ENCODE data around the gene PCGF6.

The PCGF6 gene

GRCh38 chr10:103327906-103328305 lies 23.0 kb downstream of the PCGF6 start:
- H3K9me3 ChIP-seq (ENCODE audit: low read length), result no peaks in the 10 kb centered on the region
- H3K27ac ChIP-seq (ENCODE audit: low read depth, low read length, poor library complexity, severe bottlenecking), result no peak overlapping the region
- H2AFZ ChIP-seq (ENCODE audit: low read length), result no peak overlapping the region
- no peaks in the 10 kb centered on the region for H3K9me2 ChIP-seq (ENCODE audit: low read depth, low read length)
- no peaks in the 10 kb centered on the region for H3K79me2 ChIP-seq (ENCODE audit: insufficient read depth, low read length)
- no peak overlapping the region for H3K9ac ChIP-seq (ENCODE audit: low read length)
- H3K27me3 ChIP-seq (ENCODE audit: insufficient read depth, low read length), result no peaks in the 10 kb centered on the region
- no peaks in the 10 kb centered on the region for H3F3A ChIP-seq (ENCODE audit: insufficient read depth, low read length)
- peaks cover 80% of the 10 kb centered on the region for H3K36me3 ChIP-seq (ENCODE audit: insufficient read depth, low read length)
- no peaks in the 10 kb centered on the region for H3K4me1 ChIP-seq (ENCODE audit: insufficient read depth, low read length, severe bottlenecking)
- no peak overlapping the region for H3K4me2 ChIP-seq (ENCODE audit: low read length)
- no peak overlapping the region for H3K4me3 ChIP-seq (ENCODE audit: low read depth, low read length, poor library complexity, severe bottlenecking)
- TF ChIP-seq CTCF (IDR thresholded peaks at IDR 0.05; ENCODE audit: low read length), result no peak
- TF ChIP-seq EZH2 (IDR thresholded peaks at IDR 0.05; ENCODE audit: borderline replicate concordance, low read length), result no peak
- H4K20me1 ChIP-seq (ENCODE audit: insufficient read depth, low read length), result no peaks in the 10 kb centered on the region

- Histone ChIP-seq H3F3A (ENCODE audit: insufficient read depth, low read length) (no peaks in the 10 kb centered on the region), H3K36me3 (ENCODE audit: insufficient read depth, low read length) (peaks cover 67% of the 10 kb centered on the region), H3K79me2 (ENCODE audit: insufficient read depth, low read length) (no peaks in the 10 kb centered on the region), H3K27ac (ENCODE audit: low read depth, low read length, poor library complexity, severe bottlenecking) (no peak overlapping the region), H3K4me1 (ENCODE audit: insufficient read depth, low read length, severe bottlenecking) (no peaks in the 10 kb centered on the region), H3K4me3 (ENCODE audit: low read depth, low read length, poor library complexity, severe bottlenecking) (no peak overlapping the region), H4K20me1 (ENCODE audit: insufficient read depth, low read length) (no peaks in the 10 kb centered on the region), H3K4me2 (ENCODE audit: low read length) (no peak overlapping the region), H3K9me2 (ENCODE audit: low read depth, low read length) (no peaks in the 10 kb centered on the region), H3K9ac (ENCODE audit: low read length) (no peak overlapping the region), H3K27me3 (ENCODE audit: insufficient read depth, low read length) (no peaks in the 10 kb centered on the region), H2AFZ (ENCODE audit: low read length) (no peak overlapping the region), H3K9me3 (ENCODE audit: low read length) (no peaks in the 10 kb centered on the region)
- TF ChIP-seq EZH2 (IDR thresholded peaks at IDR 0.05; ENCODE audit: borderline replicate concordance, low read length), result no peak
- TF ChIP-seq CTCF (IDR thresholded peaks at IDR 0.05; ENCODE audit: low read length), result no peak
Measured at GRCh38 chr10:103316087-103316486, 34.9 kb downstream of the PCGF6 start.

DNA sequence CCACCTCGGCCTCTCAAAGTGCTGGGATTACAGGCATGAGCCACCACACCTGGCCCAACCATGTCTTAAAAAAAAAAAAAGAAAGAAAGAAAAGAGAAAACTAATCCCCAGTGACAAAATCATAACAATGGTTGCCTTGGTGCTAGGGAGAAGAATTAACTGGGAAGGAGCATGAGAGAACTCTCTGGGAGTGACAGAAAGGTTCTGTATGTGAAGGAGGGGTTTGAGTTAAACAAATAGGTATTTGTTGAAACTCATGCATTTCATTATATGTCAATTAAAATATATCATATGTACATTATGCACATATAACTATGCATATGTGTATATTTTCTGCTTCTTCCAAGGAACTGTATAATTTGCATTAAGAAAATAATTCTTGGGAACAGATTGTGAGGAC lies 40.7 kb downstream of the PCGF6 start:
- Histone ChIP-seq H3K27ac (ENCODE audit: low read depth, low read length, poor library complexity, severe bottlenecking) (no peak overlapping the region), H3K9me3 (ENCODE audit: low read length) (no peaks in the 10 kb centered on the region), H3K4me1 (ENCODE audit: insufficient read depth, low read length, severe bottlenecking) (no peaks in the 10 kb centered on the region), H3K27me3 (ENCODE audit: insufficient read depth, low read length) (no peaks in the 10 kb centered on the region), H3K9ac (ENCODE audit: low read length) (no peak overlapping the region), H4K20me1 (ENCODE audit: insufficient read depth, low read length) (no peaks in the 10 kb centered on the region), H3K4me3 (ENCODE audit: low read depth, low read length, poor library complexity, severe bottlenecking) (no peak overlapping the region), H3F3A (ENCODE audit: insufficient read depth, low read length) (no peaks in the 10 kb centered on the region), H3K4me2 (ENCODE audit: low read length) (no peak overlapping the region), H2AFZ (ENCODE audit: low read length) (no peak overlapping the region), H3K36me3 (ENCODE audit: insufficient read depth, low read length) (peaks cover 84% of the 10 kb centered on the region), H3K9me2 (ENCODE audit: low read depth, low read length) (no peaks in the 10 kb centered on the region), H3K79me2 (ENCODE audit: insufficient read depth, low read length) (no peaks in the 10 kb centered on the region)
- no peak for TF ChIP-seq EZH2 (IDR thresholded peaks at IDR 0.05; ENCODE audit: borderline replicate concordance, low read length)
- no peak for TF ChIP-seq CTCF (IDR thresholded peaks at IDR 0.05; ENCODE audit: low read length)
